ENCODE data around the gene ATMIN. TPM values are rescaled to one million over a fixed set of nuclear protein-coding genes. Genes with fewer than 3 reads are reported as not detected.

The ATMIN gene
- total and polyA plus RNA-seq, 2 donors (not counting 1 experiment from before 2014, with no cell fraction given), result 7.5 to 31.5 TPM

GRCh38 chr16:80996688-80997138 is 38.9 kb upstream of the ATMIN start:
- H3K4me1 ChIP-seq (ENCODE audit: control insufficient read depth in 2 of 2, insufficient read depth in 2 of 2, low read length in 2 of 2), result peaks cover 5 to 9% of the 10 kb centered on the region in 2 donors
- CTCF ChIA-PET, result interaction anchor here (0.9 kb wide), 1 partner anchor 10 kb away, joined by 3 read pairs; the partner anchor contains the start of genes CENPN and CMC2
- DNase-seq (no peak), ATAC-seq (ENCODE audit: low read depth) (no peak)
- H3K9ac ChIP-seq (ENCODE audit: low read length), result peak overlapping the region; percentile 71
- no peaks in the 10 kb centered on the region for H3K9me3 ChIP-seq (ENCODE audit: control extremely low read depth in 1 of 3, control insufficient read depth in 2 of 3, insufficient read depth in 1 of 3, low read length in 2 of 3)
- POLR2A ChIA-PET, result no interaction called here
- peaks cover 0 to under 1% of the 10 kb centered on the region in 2 experiments for H3K36me3 ChIP-seq (replicated peaks in 1 of 2; ENCODE audit: control extremely low read depth in 1 of 2, control insufficient read depth in 1 of 2, extremely low read depth in 1 of 2, insufficient read depth in 2 of 2, low read length in 1 of 2)
- TF ChIP-seq EZH2 (IDR thresholded peaks at IDR 0.05; ENCODE audit: borderline replicate concordance, insufficient read depth, low read depth, low read length, poor library complexity, severe bottlenecking), result no peak
- TF ChIP-seq, protein P1, sequence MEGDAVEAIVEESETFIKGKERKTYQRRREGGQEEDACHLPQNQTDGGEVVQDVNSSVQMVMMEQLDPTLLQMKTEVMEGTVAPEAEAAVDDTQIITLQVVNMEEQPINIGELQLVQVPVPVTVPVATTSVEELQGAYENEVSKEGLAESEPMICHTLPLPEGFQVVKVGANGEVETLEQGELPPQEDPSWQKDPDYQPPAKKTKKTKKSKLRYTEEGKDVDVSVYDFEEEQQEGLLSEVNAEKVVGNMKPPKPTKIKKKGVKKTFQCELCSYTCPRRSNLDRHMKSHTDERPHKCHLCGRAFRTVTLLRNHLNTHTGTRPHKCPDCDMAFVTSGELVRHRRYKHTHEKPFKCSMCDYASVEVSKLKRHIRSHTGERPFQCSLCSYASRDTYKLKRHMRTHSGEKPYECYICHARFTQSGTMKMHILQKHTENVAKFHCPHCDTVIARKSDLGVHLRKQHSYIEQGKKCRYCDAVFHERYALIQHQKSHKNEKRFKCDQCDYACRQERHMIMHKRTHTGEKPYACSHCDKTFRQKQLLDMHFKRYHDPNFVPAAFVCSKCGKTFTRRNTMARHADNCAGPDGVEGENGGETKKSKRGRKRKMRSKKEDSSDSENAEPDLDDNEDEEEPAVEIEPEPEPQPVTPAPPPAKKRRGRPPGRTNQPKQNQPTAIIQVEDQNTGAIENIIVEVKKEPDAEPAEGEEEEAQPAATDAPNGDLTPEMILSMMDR (IDR thresholded peaks at IDR 0.05), result no peak
- H3K9me3 Mint-ChIP-seq (ENCODE audit: insufficient read depth), result no peaks in the 10 kb centered on the region
- H3K27me3 Mint-ChIP-seq, result no peaks in the 10 kb centered on the region
- peak overlapping the region; percentile 92 for H3K4me3 Mint-ChIP-seq
- peaks cover 94% of the 10 kb centered on the region for H3K79me2 ChIP-seq (ENCODE audit: control insufficient read depth, insufficient read depth, low read length)
- H3K4me1 Mint-ChIP-seq, result peaks cover 39% of the 10 kb centered on the region
- intact Hi-C loops (cut with micrococcal nuclease), result no loop called here
- H3K4me3 ChIP-seq (ENCODE audit: control extremely low read depth in 1 of 5, extremely low read depth in 1 of 5, insufficient read depth in 1 of 5, low read depth in 2 of 5, low read length in 4 of 5), result peak overlapping the region; percentile 30 to 64 (median 50)
- no peaks in the 10 kb centered on the region for H3K27me3 ChIP-seq (replicated peaks in 1 of 4; ENCODE audit: control extremely low read depth in 1 of 4, control insufficient read depth in 3 of 4, insufficient read depth in 4 of 4, low read length in 3 of 4)
- H4K20me1 ChIP-seq (ENCODE audit: control insufficient read depth, insufficient read depth, low read length, poor library complexity, severe bottlenecking), result no peaks in the 10 kb centered on the region
- peak overlapping the region; percentile 64 for H3K4me2 ChIP-seq (replicated peaks; ENCODE audit: low read depth, low read length, poor library complexity, severe bottlenecking)
- peak overlapping the region; percentile 84 for H3K27ac Mint-ChIP-seq
- peak overlapping the region; percentile 56 to 67 for H3K27ac ChIP-seq (ENCODE audit: low read length in 2 of 2)
- no CpG with 5 or more reads among the region's 4 CpGs for WGBS (ENCODE audit: insufficient coverage)
- H2AFZ ChIP-seq (ENCODE audit: insufficient read depth, low read depth, low read length, poor library complexity, severe bottlenecking), result peak overlapping the region; percentile 60

GRCh38 chr16:80997139-80997798 is 38.4 kb upstream of the ATMIN start:
- CTCF ChIA-PET, result interaction anchor here (0.6 to 1.0 kb wide), 5 partner anchors 10 to 684 kb away, joined by 3 to 4 read pairs (median 3); partner anchors contain the start of genes ATMIN, CENPN and CMC2
- ATAC-seq (ENCODE audit: low read depth) (peak; percentile 24), DNase-seq (peak; percentile 38)
- Histone ChIP-seq H3K79me2 (ENCODE audit: control insufficient read depth, insufficient read depth, low read length) (peaks cover 95% of the 10 kb centered on the region), H3K27me3 (replicated peaks in 1 of 4; ENCODE audit: control extremely low read depth in 1 of 4, control insufficient read depth in 3 of 4, insufficient read depth in 4 of 4, low read length in 3 of 4) (no peaks in the 10 kb centered on the region), H3K27ac (ENCODE audit: low read length in 2 of 2) (peak overlapping the region; percentile 56 to 67), H3K9me3 (ENCODE audit: control extremely low read depth in 1 of 3, control insufficient read depth in 2 of 3, insufficient read depth in 1 of 3, low read length in 2 of 3) (no peaks in the 10 kb centered on the region), H3K36me3 (replicated peaks in 1 of 2; ENCODE audit: control extremely low read depth in 1 of 2, control insufficient read depth in 1 of 2, extremely low read depth in 1 of 2, insufficient read depth in 2 of 2, low read length in 1 of 2) (no peaks in the 10 kb centered on the region), H3K9ac (ENCODE audit: low read length) (peak overlapping the region; percentile 71), H3K4me3 (ENCODE audit: control extremely low read depth in 1 of 5, extremely low read depth in 1 of 5, insufficient read depth in 1 of 5, low read depth in 2 of 5, low read length in 4 of 5) (peak overlapping the region; percentile 30 to 64 (median 50)), H3K4me2 (replicated peaks; ENCODE audit: low read depth, low read length, poor library complexity, severe bottlenecking) (peak overlapping the region; percentile 64), H3K4me1 (ENCODE audit: control insufficient read depth in 2 of 2, insufficient read depth in 2 of 2, low read length in 2 of 2) (peaks cover 5 to 9% of the 10 kb centered on the region in 2 donors), H4K20me1 (ENCODE audit: control insufficient read depth, insufficient read depth, low read length, poor library complexity, severe bottlenecking) (no peaks in the 10 kb centered on the region), H2AFZ (ENCODE audit: insufficient read depth, low read depth, low read length, poor library complexity, severe bottlenecking) (peak overlapping the region; percentile 60)
- no peak for TF ChIP-seq EZH2 (IDR thresholded peaks at IDR 0.05; ENCODE audit: borderline replicate concordance, insufficient read depth, low read depth, low read length, poor library complexity, severe bottlenecking)
- TF ChIP-seq, protein P1 (IDR thresholded peaks at IDR 0.05), result no peak
- Mint-ChIP-seq H3K9me3 (ENCODE audit: insufficient read depth) (no peaks in the 10 kb centered on the region), H3K4me1 (peaks cover 41% of the 10 kb centered on the region), H3K27ac (peak overlapping the region; percentile 84), H3K27me3 (no peaks in the 10 kb centered on the region), H3K4me3 (peak overlapping the region; percentile 92)
- WGBS (ENCODE audit: insufficient coverage), result 0% methylated on average over 1 of the region's 9 CpGs
- intact Hi-C loops (cut with micrococcal nuclease), result no loop called here
- POLR2A ChIA-PET, result interaction anchor here (0.6 to 1.2 kb wide), 3 partner anchors 9 to 310 kb away, joined by 3 to 6 read pairs (median 4); partner anchors contain the start of genes CENPN and CMC2

All from B cell (primary cell).